Measurements from ENCODE around the gene ZNF608.

Gene ZNF608

GRCh38 chr5:124721229-124721735, 25.2 kb downstream of the ZNF608 start:
- CTCF ChIA-PET = no interaction called here
- H3K36me3 Mint-ChIP-seq = no peaks in the 10 kb centered on the region
- H3K27ac Mint-ChIP-seq = no peak overlapping the region
- no peaks in the 10 kb centered on the region for H3K4me1 Mint-ChIP-seq
- DNase-seq = no peak
- peaks cover under 1% of the 10 kb centered on the region for H3K9me3 Mint-ChIP-seq
- H3K4me3 Mint-ChIP-seq = no peak overlapping the region
- H3K27me3 Mint-ChIP-seq = no peaks in the 10 kb centered on the region

DNA sequence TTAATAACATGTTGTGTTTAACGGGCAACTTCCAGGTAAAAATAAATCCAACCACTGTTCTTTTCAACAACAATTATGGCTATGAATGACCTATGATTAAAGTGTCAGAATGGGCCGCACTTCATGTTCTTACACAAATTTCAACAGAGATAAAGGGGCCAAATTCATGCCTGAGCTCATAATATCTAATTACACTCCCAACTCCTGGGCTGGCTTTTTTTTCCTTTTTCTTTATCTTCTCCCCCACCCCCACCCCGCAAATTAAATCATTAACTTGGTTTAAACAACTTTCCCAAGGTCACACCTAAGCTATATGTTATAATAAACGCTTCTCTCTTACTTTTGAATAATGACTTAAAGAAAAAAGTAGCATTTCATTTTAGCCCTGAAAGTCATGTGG, 25.8 kb downstream of the ZNF608 start:
- H3K4me3 Mint-ChIP-seq = no peak overlapping the region
- H3K27ac Mint-ChIP-seq = no peak overlapping the region
- H3K4me1 Mint-ChIP-seq = no peaks in the 10 kb centered on the region
- H3K9me3 Mint-ChIP-seq = no peaks in the 10 kb centered on the region
- DNase-seq = no peak
- CTCF ChIA-PET = no interaction called here
- no peaks in the 10 kb centered on the region for H3K36me3 Mint-ChIP-seq
- no peaks in the 10 kb centered on the region for H3K27me3 Mint-ChIP-seq

- CTCF ChIA-PET = no interaction called here
- Mint-ChIP-seq H3K9me3 (no peaks in the 10 kb centered on the region), H3K36me3 (no peaks in the 10 kb centered on the region), H3K4me3 (no peak overlapping the region), H3K27me3 (no peaks in the 10 kb centered on the region), H3K4me1 (no peaks in the 10 kb centered on the region), H3K27ac (no peak overlapping the region)
- no peak for DNase-seq
Observed at GRCh38 chr5:124719113-124719967, 27.1 kb downstream of the ZNF608 start.

- no peak for DNase-seq
- no peaks in the 10 kb centered on the region for H3K4me1 Mint-ChIP-seq
- no peaks in the 10 kb centered on the region for H3K9me3 Mint-ChIP-seq
- no peaks in the 10 kb centered on the region for H3K27me3 Mint-ChIP-seq
- no peaks in the 10 kb centered on the region for H3K36me3 Mint-ChIP-seq
- no peak overlapping the region for H3K27ac Mint-ChIP-seq
- H3K4me3 Mint-ChIP-seq = no peak overlapping the region
- CTCF ChIA-PET = no interaction called here
Observed at GRCh38 chr5:124718380-124718789, 28.1 kb downstream of the ZNF608 start.

DNA sequence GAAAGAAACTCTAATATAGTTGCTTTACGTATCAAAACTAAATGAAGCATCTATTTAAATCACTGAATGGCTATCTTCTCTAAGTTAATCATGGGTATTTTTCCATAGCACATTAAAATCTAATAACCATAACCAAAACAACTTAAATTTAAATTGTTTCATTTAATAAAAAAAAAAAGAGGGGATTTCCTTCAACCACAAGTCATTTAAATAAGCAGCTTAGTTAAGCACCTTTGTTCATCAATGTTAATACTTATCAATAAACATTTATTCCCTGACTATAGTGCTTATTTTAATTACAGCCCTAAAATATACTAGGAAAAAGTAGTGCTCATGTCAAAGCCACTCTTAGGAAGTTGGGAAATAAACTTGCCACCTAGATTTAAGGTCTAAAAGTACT, 30.3 kb downstream of the ZNF608 start:
- no peak overlapping the region for H3K27ac Mint-ChIP-seq
- no peaks in the 10 kb centered on the region for H3K27me3 Mint-ChIP-seq
- no peak overlapping the region for H3K4me3 Mint-ChIP-seq
- no peaks in the 10 kb centered on the region for H3K4me1 Mint-ChIP-seq
- H3K36me3 Mint-ChIP-seq = no peaks in the 10 kb centered on the region
- H3K9me3 Mint-ChIP-seq = peaks cover 2% of the 10 kb centered on the region
- DNase-seq = no peak
- CTCF ChIA-PET = no interaction called here

DNA sequence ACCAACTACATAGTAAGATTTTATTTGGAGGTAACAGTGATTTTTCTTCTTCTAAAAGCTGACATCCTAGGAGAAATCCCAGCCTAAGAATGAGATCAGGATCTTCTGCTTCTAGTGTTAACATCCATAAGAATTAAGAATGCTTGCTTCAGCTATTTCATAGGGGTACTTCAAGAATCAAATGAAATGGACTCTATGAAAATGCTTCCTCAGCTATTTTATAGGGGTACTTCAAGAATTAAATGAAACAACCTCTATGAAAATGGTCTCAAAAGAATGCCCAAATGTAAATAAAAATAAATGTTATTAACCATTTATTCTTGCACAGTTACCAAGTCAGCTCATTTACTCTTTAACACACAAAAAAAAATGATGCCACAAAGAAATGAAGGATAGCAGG, 31.5 kb downstream of the ZNF608 start:
- Mint-ChIP-seq H3K27ac (no peak overlapping the region), H3K9me3 (peaks cover 2% of the 10 kb centered on the region), H3K36me3 (no peaks in the 10 kb centered on the region), H3K27me3 (no peaks in the 10 kb centered on the region), H3K4me1 (no peaks in the 10 kb centered on the region), H3K4me3 (no peak overlapping the region)
- CTCF ChIA-PET = no interaction called here
- no peak for DNase-seq

DNA sequence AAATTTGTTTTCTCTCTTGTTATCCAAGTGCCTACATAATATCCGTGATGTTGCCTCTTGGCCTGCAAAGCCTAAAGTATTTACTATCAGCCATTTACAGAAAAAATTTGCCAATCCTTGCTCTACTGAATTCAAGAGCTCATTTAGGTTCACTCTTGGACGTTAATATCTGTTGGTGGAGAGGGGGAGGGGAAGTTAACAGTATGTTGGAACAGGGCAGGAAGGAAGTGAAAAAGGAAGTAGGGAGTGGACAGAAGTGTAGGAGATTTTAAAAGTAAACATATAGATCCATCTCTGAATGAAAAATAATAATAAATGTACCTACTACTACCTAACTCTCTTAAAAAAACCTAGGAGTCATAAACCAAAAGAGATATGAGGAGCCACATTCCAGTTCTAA, 32.8 kb downstream of the ZNF608 start:
- H3K27me3 Mint-ChIP-seq = no peaks in the 10 kb centered on the region
- peaks cover 2% of the 10 kb centered on the region for H3K9me3 Mint-ChIP-seq
- CTCF ChIA-PET = no interaction called here
- no peak overlapping the region for H3K4me3 Mint-ChIP-seq
- no peak overlapping the region for H3K27ac Mint-ChIP-seq
- no peak for DNase-seq
- H3K36me3 Mint-ChIP-seq = no peaks in the 10 kb centered on the region
- no peaks in the 10 kb centered on the region for H3K4me1 Mint-ChIP-seq

GRCh38 chr5:124712731-124713305, 33.6 kb downstream of the ZNF608 start:
- H3K4me1 Mint-ChIP-seq = no peaks in the 10 kb centered on the region
- H3K27me3 Mint-ChIP-seq = no peaks in the 10 kb centered on the region
- no peak overlapping the region for H3K27ac Mint-ChIP-seq
- H3K9me3 Mint-ChIP-seq = peaks cover 2% of the 10 kb centered on the region
- no peaks in the 10 kb centered on the region for H3K36me3 Mint-ChIP-seq
- H3K4me3 Mint-ChIP-seq = no peak overlapping the region
- no peak for DNase-seq
- CTCF ChIA-PET = no interaction called here

DNA sequence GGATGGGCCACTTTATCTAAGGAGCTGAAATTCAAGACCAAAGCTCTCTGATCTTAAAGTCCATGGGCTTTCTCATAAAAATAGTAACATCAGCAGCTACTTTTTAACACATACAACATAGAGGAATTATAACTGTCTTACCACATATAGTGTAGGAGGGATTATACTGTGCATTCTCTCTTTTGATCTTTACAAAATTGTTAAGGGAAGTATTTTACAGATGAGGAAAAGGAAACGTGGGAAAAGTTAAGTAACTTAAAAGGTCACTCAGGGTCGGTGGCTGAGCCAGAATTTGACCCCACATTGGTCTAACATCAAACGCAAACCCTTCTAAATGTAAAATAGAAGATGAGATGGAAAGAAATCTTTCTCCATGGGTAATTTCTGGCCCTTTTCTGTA, 38.4 kb downstream of the ZNF608 start:
- Mint-ChIP-seq H3K27ac (no peak overlapping the region), H3K9me3 (peaks cover 2% of the 10 kb centered on the region), H3K36me3 (no peaks in the 10 kb centered on the region), H3K27me3 (no peaks in the 10 kb centered on the region), H3K4me1 (no peaks in the 10 kb centered on the region), H3K4me3 (no peak overlapping the region)
- DNase-seq = no peak
- CTCF ChIA-PET = interaction anchor here (0.6 kb wide), 1 partner anchor 460 kb away, joined by 3 read pairs; no protein-coding TSS in a partner anchor

DNA sequence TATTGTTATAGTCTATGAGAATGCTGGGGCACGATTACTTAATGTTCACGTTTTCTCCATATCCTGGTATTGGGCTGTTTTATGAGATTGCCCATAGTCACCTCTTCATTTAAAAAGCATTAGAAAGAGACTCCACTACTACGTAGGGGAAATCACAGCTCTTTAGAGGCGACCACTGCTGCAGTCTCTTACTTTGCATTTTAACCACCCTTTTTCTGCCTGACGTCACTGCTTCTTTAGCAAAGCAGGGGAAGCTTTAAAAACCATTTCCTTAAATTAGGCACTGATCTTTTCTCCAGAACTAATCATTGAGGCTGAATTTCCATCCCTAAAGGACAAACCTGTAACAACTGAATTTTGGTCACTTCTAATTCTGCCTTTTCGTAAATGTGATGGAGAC, 38.9 kb downstream of the ZNF608 start:
- DNase-seq = no peak
- Mint-ChIP-seq H3K27me3 (no peaks in the 10 kb centered on the region), H3K9me3 (peaks cover 2% of the 10 kb centered on the region), H3K36me3 (no peaks in the 10 kb centered on the region), H3K4me1 (no peaks in the 10 kb centered on the region), H3K27ac (no peak overlapping the region), H3K4me3 (no peak overlapping the region)
- CTCF ChIA-PET = interaction anchor here (0.6 kb wide), 1 partner anchor 461 kb away, joined by 3 read pairs; no protein-coding TSS in a partner anchor

DNA sequence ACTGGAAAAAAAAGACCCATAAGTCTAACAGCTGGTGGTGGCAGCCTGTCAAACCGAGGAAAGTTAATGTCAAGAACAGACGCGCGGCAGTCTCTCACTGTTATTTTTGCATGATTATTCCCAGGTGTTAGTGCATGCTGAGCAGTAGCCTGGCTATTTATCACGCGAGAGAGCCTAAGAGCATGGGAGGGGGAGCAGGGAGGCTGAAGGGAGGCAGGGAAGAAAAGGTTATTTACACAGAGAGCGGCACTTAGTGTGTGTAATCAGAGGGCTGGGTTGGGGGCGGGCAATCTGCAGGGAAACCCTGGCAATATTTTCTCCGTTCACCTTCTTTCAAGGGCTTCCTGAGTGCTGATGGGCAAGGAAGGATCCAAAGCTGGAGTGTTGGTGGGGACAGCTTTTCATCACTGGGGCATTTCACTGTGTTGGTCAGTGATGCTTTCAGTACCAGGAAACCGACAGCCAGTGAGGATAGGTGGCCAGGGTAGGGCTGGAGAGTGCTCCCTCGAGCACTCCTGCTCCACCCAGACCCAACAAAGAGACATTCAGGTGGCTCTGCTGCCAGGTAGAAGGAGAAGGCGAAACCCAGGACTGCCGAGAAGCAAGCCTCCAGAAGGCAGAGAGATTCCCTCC, 39.6 kb downstream of the ZNF608 start:
- DNase-seq = no peak
- peaks cover 2% of the 10 kb centered on the region for H3K9me3 Mint-ChIP-seq
- CTCF ChIA-PET = no interaction called here
- H3K4me1 Mint-ChIP-seq = no peaks in the 10 kb centered on the region
- H3K36me3 Mint-ChIP-seq = no peaks in the 10 kb centered on the region
- H3K4me3 Mint-ChIP-seq = no peak overlapping the region
- no peaks in the 10 kb centered on the region for H3K27me3 Mint-ChIP-seq
- H3K27ac Mint-ChIP-seq = no peak overlapping the region

GRCh38 chr5:124706051-124706450, 40.4 kb downstream of the ZNF608 start:
- H3K27me3 Mint-ChIP-seq = no peaks in the 10 kb centered on the region
- H3K27ac Mint-ChIP-seq = no peak overlapping the region
- H3K4me1 Mint-ChIP-seq = no peaks in the 10 kb centered on the region
- CTCF ChIA-PET = no interaction called here
- H3K9me3 Mint-ChIP-seq = no peaks in the 10 kb centered on the region
- no peak overlapping the region for H3K4me3 Mint-ChIP-seq
- no peak for DNase-seq
- H3K36me3 Mint-ChIP-seq = no peaks in the 10 kb centered on the region

DNA sequence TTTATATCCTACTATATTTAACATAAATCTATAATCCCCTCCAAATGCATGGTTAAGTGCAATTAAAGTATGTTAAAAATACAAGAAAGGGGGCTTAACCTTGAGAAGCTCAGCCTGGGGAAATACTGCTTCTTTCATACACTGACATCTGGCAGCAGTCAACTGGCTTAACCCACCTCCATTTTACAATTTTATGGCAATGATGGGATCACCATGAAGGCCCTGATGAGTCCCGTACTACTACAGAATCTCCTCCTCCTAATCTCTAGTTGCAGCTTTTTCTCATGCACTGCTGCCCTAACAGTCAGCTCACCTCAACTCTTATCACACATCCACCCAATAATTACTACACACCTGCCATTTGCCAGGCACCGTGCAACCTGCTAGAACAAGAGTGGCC, 40.9 kb downstream of the ZNF608 start:
- no peaks in the 10 kb centered on the region for H3K27me3 Mint-ChIP-seq
- no peaks in the 10 kb centered on the region for H3K4me1 Mint-ChIP-seq
- CTCF ChIA-PET = no interaction called here
- H3K36me3 Mint-ChIP-seq = no peaks in the 10 kb centered on the region
- H3K4me3 Mint-ChIP-seq = no peak overlapping the region
- no peaks in the 10 kb centered on the region for H3K9me3 Mint-ChIP-seq
- DNase-seq = no peak
- no peak overlapping the region for H3K27ac Mint-ChIP-seq

DNA sequence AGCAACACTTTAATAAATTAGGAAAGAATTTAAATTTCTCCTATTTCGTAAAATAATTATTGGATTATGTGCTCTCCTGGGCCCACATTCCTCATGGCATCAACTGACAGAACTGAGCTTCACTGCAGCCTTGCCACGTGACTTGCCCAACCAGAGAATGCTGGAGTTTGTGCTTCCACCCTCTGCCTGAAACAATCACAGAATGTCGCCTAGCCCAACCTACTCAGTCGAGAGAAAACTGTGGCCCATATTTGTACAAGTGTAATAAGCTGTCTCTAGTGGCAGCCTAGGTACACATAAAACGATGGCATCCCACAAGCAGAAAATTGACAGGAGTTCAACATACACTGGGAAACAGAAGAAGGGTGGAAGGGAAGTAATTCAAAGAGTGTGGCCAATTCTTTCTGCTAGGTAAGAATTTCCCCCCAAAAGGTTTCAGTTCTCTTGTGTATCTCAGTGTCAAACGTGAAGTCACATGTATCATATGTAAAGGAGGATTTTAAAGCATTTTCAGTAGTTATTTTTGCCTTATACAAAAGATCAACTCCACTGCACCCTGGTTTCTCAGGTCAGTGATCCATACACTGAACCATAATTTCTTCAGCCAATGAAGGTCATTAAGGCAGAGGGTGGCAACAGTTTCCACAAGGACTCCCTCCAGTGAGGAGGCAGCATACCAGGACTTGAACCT, 41.7 kb downstream of the ZNF608 start:
- H3K36me3 Mint-ChIP-seq = no peaks in the 10 kb centered on the region
- no peak for DNase-seq
- no peaks in the 10 kb centered on the region for H3K9me3 Mint-ChIP-seq
- no peak overlapping the region for H3K27ac Mint-ChIP-seq
- no peak overlapping the region for H3K4me3 Mint-ChIP-seq
- CTCF ChIA-PET = no interaction called here
- no peaks in the 10 kb centered on the region for H3K27me3 Mint-ChIP-seq
- H3K4me1 Mint-ChIP-seq = no peaks in the 10 kb centered on the region

All from activated naive CD4-positive, alpha-beta T cell treated with anti-CD3 and anti-CD28 coated beads, Interleukin-2, amount 10 ng/mL, durations not matched to agents 7 days and 5 days (primary cell).